GM12873 (cell line): ENCODE data around the gene CBLL1.

Source experiments
- TF ChIP-seq, protein P1 (sequence below): IDR thresholded peaks from 2 replicates; pipeline ENCODE4 v1.5.1; 2012; ENCODE audit warnings: low read depth, mild to moderate bottlenecking, moderate library complexity, low read length, control low read depth; ENCODE audit not compliant: insufficient read depth; ENCODE audit errors: missing control alignments

CBLL1 gene

GRCh38 chr7:107788216-107788615, 44.3 kb downstream of the CBLL1 start:
- TF ChIP-seq, protein P1, sequence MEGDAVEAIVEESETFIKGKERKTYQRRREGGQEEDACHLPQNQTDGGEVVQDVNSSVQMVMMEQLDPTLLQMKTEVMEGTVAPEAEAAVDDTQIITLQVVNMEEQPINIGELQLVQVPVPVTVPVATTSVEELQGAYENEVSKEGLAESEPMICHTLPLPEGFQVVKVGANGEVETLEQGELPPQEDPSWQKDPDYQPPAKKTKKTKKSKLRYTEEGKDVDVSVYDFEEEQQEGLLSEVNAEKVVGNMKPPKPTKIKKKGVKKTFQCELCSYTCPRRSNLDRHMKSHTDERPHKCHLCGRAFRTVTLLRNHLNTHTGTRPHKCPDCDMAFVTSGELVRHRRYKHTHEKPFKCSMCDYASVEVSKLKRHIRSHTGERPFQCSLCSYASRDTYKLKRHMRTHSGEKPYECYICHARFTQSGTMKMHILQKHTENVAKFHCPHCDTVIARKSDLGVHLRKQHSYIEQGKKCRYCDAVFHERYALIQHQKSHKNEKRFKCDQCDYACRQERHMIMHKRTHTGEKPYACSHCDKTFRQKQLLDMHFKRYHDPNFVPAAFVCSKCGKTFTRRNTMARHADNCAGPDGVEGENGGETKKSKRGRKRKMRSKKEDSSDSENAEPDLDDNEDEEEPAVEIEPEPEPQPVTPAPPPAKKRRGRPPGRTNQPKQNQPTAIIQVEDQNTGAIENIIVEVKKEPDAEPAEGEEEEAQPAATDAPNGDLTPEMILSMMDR = no peak

- TF ChIP-seq, protein P1 = no peak
These were observed 44.7 kb downstream of the CBLL1 start for GRCh38 chr7:107788662-107789061.

DNA sequence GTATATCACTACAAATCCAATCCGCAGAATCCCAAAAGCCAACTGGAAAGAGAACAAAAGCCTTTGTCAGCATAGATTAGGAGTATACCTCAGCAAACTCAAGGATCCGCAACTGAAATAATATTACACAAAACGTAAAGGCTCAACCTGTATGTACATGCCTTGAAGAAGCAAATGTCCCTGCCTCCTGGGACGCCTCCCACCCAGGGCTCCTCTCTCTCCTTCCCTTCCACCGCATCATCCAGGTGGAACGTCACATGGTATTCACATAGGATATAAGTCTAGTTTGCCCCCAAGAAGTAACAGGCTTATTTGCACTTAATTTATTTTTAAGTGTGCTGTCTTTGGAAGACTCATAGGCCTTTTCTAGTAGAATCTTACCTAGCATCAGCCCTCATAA, 45.7 kb downstream of the CBLL1 start:
- TF ChIP-seq, protein P1 = no peak

GRCh38 chr7:107792364-107792763, 48.4 kb downstream of the CBLL1 start:
- TF ChIP-seq, protein P1 = no peak

DNA sequence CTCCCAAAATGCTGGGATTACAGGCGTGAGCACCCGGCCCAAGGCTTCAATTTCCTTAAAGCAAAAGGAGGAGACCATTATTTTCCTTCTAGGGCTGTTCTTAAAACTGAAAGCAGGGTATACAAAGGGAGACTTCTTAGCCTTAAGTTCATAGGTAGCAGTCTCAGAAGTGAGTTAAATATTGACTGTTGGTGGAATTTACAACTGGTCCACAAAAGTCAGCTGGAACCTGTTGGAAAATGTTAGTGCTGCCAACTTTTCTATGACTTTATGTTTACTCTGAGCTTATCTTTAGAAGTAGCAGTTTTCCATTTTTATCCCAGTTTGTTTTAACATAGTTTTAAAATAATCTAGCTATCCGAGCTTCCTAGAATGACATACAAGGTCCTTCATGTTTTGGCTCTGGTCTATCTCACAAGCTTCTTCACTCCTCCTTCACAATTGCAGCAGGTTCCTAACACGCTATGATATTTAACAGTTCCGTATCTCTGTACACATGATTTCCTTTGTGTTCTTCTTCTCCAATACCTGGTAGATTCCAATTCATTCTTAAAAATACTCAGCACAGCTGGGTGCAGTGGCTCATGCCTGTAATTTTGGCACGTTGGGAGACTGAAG, 55.8 kb downstream of the CBLL1 start:
- TF ChIP-seq, protein P1 = no peak

- TF ChIP-seq, protein P1 = no peak
These were observed 59.2 kb downstream of the CBLL1 start, which contains the start of gene SLC26A3 for GRCh38 chr7:107803009-107803610. TSS of gene SLC26A3 (minus strand) at chr7:107803223. CDS start at chr7:107794509, 8,714 bp downstream.

DNA sequence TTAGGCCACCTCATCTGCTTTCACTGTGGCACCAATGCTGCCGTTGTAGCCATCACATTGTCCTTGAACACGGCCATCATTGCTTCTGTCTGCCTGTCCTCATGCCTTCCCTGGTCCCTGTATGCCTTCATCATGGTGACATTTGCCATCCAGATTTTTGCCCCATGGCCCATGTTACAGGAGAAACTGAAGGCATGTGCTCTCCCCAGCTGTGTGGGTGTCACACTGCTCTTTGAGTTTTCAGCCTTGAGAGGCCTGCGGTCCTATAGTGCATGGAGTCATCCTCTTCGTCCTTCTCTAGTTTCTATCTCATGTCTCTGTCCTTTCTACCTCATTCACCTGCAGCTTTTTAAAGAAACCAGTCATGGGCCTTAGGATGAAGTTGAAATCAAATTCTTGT, 65.2 kb downstream of the CBLL1 start:
- TF ChIP-seq, protein P1 = no peak
